SJCRH30 (cell line): ENCODE measurements around the gene WDCP. TPM values are rescaled to one million over a fixed set of nuclear protein-coding genes. Genes with fewer than 3 reads are reported as not detected.
"Not testable (repeated sequence)": the region's sequence is repeated elsewhere in the genome, so short reads cannot be mapped to it uniquely, and the experiment has no call there.

Experiments
- DNase-seq, 2 experiments: peaks; one replicate each; pipeline ENCODE4 v3.0.0-alpha.2; 2015 to 2020
- H3K27ac ChIP-seq: fragments of 250-450 bp; sonication (Bioruptor Pico); 2 replicates; pipeline ENCODE4 v1.5.1; 2020; ENCODE audit warnings: mild to moderate bottlenecking, moderate library complexity
- H3K27me3 ChIP-seq: fragments of 250-450 bp; sonication (Bioruptor Pico); 2 replicates; pipeline ENCODE4 v1.5.1; 2020; ENCODE audit warnings: mild to moderate bottlenecking, moderate library complexity
- H3K36me3 ChIP-seq: fragments of 250-450 bp; sonication (Bioruptor Pico); 2 replicates; pipeline ENCODE4 v1.5.1; 2020; ENCODE audit warnings: mild to moderate bottlenecking, moderate library complexity
- H3K4me1 ChIP-seq: fragments of 250-450 bp; sonication (Bioruptor Pico); 2 replicates; pipeline ENCODE4 v1.5.1; 2020; ENCODE audit warnings: mild to moderate bottlenecking, moderate library complexity
- H3K4me3 ChIP-seq: fragments of 250-450 bp; sonication (Bioruptor Pico); 2 replicates; pipeline ENCODE4 v1.5.1; 2020; ENCODE audit warnings: mild to moderate bottlenecking, moderate library complexity
- H3K9me3 ChIP-seq: fragments of 250-450 bp; sonication (Bioruptor Pico); replicated peaks from 2 replicates; pipeline ENCODE4 v1.5.1; 2020; ENCODE audit warnings: mild to moderate bottlenecking, moderate library complexity
- total RNA-seq: library from RNA; depleted of rRNA; stranded (reverse); fragments of >200 nt; shearing (Covaris generic); gene quantifications from 2 replicates; pipeline ENCODE4 v1.2.3, GENCODE V29; 2014

WDCP gene
- total RNA-seq, 1 experiment from 2014 or later = 45.5 TPM

DNA sequence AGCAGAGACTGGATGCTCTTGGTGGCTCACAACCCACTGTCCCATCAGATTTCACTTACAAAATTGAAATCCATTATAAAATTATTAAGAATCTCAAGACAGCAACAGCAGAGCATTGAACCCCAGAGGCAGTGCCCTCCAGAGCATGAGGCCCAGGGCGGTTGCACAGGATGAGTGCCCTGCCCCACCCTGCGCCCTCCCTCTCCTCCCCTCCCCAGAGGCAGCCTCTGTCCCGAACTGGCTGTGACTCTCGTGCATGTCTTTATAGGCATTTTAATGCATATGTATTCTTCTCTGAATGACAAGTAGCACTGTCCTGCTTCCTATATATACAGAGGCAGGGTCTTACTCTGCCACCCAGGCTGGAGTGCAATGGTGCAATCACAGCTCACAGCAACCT lies 26.9 kb downstream of the WDCP start:
- Histone ChIP-seq H3K36me3 (peaks cover 12% of the 10 kb centered on the region; the same call in 1 of the 2 replicates), H3K9me3 (no peaks in the 10 kb centered on the region), H3K4me1 (peaks cover 2% of the 10 kb centered on the region; the same call in 1 of the 2 replicates), H3K27ac (no peak overlapping the region), H3K27me3 (no peaks in the 10 kb centered on the region), H3K4me3 (no peak overlapping the region)
- DNase-seq = no peak

DNA sequence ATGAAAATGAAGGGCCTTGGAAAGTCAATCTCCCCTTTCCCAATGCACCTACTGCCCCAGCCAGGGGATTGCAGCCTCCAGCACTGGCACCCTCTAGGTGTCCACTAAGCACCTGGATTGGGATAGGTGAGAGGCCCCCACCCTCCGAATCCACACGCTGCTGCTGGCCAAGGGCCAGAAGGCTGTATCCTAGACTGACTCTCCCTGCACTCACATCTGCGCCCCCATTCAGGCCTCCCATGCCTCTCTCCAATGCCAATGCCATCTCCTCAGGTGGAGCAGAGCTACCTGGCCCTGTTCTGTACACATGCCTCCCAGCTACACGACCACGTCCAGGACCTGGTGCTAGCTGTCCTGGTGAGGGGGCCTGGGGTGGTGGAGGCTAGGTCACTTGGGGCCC lies 27.5 kb downstream of the WDCP start:
- Histone ChIP-seq H3K36me3 (peaks cover 12% of the 10 kb centered on the region; the same call in 1 of the 2 replicates), H3K4me1 (peaks cover 2% of the 10 kb centered on the region; the same call in 1 of the 2 replicates), H3K27ac (no peak overlapping the region), H3K27me3 (no peaks in the 10 kb centered on the region), H3K9me3 (no peaks in the 10 kb centered on the region), H3K4me3 (no peak overlapping the region)
- DNase-seq = no peak

DNA sequence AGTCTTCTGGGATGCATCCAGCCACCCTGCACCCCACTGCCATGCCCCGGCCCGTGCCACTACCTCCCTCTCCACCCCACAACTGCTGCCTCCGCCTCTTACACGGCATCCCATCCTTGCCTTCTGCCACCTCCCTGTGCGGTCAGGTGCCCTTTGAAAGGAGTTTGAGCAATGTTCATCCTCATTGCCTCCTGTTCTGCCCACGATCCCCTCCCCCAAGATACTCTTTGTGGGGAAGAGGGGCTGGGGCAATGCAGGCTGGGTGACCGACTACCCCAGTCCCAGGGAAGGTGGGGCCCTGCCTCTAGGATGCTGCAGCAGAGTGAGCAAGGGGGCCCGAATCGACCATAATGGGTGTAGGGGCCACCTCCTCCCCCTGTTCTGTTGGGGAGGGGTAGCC lies 28.9 kb downstream of the WDCP start:
- DNase-seq = no peak
- H3K4me3 ChIP-seq = no peak overlapping the region
- H3K36me3 ChIP-seq = peaks cover 10% of the 10 kb centered on the region; the same call in 1 of the 2 replicates
- H3K4me1 ChIP-seq = peaks cover 2% of the 10 kb centered on the region; the same call in 1 of the 2 replicates
- no peaks in the 10 kb centered on the region for H3K9me3 ChIP-seq
- no peak overlapping the region for H3K27ac ChIP-seq
- no peaks in the 10 kb centered on the region for H3K27me3 ChIP-seq

DNA sequence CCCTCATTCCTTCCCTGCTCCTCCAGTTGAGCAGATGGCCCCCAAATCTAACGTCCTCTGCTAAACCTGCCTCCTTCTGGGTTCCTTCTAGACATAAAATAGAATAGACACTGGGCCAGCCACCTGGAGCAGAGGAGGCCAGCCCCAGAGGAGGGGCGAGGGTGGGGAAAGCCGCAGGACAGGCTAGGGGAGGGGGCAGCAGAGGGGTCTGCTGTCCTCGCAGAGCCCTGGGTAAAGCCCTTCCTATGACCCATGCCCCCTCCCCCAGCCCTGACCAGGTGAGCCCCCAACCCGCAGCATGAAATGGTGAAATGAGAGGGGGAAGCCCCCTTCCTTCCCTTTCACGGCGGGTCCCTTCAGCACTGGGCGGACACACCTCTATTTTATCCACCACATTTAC lies 29.5 kb downstream of the WDCP start:
- Histone ChIP-seq H3K36me3 (peaks cover 5% of the 10 kb centered on the region; the same call in 1 of the 2 replicates), H3K27me3 (no peaks in the 10 kb centered on the region), H3K9me3 (no peaks in the 10 kb centered on the region), H3K4me3 (no peak overlapping the region), H3K4me1 (peaks cover 2% of the 10 kb centered on the region; the same call in 1 of the 2 replicates), H3K27ac (no peak overlapping the region)
- no peak for DNase-seq

DNA sequence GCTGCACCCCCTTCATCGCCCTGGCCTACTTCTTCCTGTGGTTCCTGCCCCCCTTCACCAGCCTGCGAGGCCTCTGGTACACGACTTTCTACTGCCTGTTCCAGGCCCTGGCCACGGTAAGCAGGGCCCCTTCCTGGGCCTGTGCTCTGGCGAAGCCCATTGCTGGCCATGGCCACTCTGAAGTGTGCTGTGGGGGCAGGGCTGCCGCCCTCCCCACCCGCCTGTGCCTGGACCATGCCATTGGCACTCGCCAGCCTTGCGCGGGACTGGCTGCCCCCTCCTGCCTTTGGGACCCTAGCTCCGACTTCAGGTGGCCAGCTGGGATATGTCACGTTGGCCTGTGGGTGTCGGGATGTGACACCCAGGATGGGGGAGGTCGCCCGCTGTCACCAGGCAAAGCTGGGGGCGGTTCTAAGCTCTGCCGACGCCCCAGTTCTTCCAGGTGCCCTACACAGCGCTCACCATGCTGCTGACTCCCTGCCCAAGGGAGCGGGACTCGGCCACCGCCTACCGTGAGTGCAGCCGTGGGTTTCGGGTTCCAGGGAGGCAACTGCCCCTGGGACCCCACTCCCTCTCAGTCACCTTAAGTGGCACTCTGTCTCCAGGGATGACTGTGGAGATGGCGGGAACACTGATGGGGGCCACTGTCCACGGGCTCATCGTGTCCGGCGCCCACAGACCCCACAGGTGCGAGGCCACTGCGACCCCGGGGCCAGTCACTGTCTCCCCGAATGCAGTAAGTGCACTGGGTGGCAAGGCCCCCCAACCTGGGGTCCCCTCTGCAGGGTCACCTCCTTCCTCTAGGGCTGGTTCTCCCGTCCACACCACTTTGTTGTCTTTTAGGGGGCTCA lies 30.1 kb downstream of the WDCP start:
- Histone ChIP-seq H3K27me3 (no peaks in the 10 kb centered on the region), H3K9me3 (no peaks in the 10 kb centered on the region), H3K36me3 (no peaks in the 10 kb centered on the region), H3K4me3 (no peak overlapping the region), H3K27ac (no peak overlapping the region), H3K4me1 (peaks cover 2% of the 10 kb centered on the region; the same call in 1 of the 2 replicates)
- no peak for DNase-seq

DNA sequence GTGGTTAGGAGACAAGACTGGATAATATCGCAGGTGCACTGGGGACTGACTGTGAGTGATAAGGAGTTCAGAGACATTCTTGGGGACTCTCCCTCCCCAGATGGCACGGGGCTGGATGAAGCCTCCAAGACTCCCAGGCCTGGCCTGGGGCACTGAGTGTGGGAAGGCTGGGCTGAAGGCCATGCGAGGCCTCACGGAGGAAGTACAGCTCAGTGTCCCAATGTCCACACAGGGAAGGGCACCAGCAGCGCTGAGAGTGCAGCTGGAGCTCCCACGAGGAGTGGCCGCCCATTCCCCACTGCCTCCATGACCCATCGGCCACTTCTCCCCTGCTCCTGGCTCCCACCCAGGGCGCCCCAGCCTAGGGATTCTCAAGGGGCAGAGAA lies 30.8 kb downstream of the WDCP start:
- Histone ChIP-seq H3K27ac (no peak overlapping the region), H3K27me3 (no peaks in the 10 kb centered on the region), H3K9me3 (no peaks in the 10 kb centered on the region), H3K36me3 (no peaks in the 10 kb centered on the region), H3K4me1 (peaks cover 2% of the 10 kb centered on the region; the same call in 1 of the 2 replicates), H3K4me3 (no peak overlapping the region)
- DNase-seq = no peak

DNA sequence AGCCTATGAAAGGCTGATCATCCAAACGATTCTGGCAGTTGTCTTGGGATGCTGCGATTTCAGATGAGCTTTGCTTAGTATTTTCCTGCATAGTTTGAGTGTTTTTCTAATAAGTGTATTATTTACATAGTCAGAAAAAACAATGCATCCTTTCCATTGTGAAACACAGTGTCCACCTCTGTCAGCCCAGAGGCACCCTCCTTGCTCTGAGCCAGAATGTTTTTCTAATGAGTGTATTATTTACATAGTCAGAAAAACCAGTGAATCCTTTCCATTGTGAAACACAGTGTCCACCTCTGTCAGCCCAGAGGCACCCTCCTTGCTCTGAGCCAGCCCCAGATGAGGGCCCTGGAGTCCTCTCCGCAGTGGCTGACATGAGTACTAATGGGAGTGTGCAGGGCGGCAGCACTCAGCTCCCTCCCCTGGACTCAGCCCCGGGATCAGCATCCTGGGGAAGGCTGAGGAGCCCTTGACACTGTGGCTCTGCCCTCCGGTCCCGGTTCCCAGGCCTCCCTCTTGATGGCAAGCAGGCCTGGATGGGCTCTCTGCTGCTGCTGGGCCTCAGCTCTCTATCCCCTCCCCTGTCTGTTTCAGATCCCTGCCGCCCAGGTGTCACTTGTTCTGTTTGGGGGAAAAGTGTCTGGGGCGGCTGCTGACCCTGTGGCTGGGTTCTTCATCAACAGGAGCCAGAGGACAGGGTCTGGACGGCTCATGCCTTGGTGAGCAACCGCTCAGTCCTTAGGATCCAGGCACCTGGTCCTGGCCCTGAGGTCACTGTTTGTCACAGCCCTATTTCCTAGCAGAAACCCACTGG lies 31.4 kb downstream of the WDCP start:
- no peak for DNase-seq
- Histone ChIP-seq H3K27me3 (no peaks in the 10 kb centered on the region), H3K9me3 (no peaks in the 10 kb centered on the region), H3K4me3 (no peak overlapping the region), H3K27ac (no peak overlapping the region), H3K36me3 (no peaks in the 10 kb centered on the region), H3K4me1 (peaks cover 2% of the 10 kb centered on the region; the same call in 1 of the 2 replicates)

DNA sequence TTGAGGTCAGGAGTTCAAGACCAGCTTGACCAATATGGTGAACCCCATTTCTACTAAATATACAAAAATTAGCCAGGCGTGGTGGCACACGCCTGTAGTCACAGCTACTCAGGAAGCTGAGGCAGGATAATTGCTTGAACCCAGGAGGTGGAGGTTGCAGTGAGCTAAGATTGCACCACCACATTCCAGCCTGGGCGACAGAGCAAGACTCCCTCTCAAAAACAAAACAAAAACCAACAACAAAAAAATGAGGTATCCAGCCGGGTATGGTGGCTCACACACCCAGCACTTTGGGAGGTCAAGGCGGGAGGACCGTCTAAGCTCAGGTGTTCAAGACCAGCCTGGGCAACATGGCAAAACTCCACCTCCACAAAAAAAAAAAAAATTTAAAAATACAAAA lies 32.3 kb downstream of the WDCP start:
- not testable (repeated sequence) for H3K4me3 ChIP-seq, H3K9me3 ChIP-seq, H3K4me1 ChIP-seq, H3K27ac ChIP-seq, H3K27me3 ChIP-seq, DNase-seq, H3K36me3 ChIP-seq

DNA sequence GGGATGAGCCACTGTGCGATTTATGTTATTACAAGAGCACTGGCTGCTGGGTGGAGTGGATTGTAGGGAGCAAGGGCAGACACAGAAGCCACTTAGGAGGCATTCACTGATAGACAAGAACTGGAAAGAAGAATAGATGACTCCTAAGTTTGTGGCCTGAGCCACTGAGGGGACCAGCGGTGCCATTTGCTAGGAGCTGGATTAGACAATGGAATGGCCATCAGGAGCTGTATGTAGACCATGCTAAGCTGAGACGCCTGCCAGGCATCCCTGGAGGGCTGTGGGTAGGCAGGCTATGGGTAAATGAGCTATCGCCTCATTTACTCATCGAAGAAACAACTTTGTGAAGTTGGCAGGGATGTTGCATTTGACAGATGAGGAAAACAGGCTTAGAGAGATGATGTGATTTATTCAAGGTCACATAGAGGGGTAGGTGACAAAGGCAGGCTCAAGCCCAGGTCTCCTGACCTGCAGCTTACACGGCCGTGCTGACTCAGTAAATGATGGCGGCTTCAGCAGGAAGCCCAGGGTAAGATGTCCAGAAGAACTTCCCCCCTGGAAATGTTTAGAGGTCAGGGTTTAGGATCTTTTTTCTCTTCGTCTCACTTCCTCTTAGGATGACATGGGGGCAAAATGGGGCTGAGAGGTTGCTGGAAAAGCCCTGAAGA lies 34.5 kb downstream of the WDCP start:
- Histone ChIP-seq H3K36me3 (no peaks in the 10 kb centered on the region), H3K4me3 (no peak overlapping the region), H3K27ac (no peak overlapping the region), H3K27me3 (no peaks in the 10 kb centered on the region), H3K9me3 (no peaks in the 10 kb centered on the region), H3K4me1 (peaks cover 2% of the 10 kb centered on the region; the same call in 1 of the 2 replicates)
- DNase-seq = no peak

DNA sequence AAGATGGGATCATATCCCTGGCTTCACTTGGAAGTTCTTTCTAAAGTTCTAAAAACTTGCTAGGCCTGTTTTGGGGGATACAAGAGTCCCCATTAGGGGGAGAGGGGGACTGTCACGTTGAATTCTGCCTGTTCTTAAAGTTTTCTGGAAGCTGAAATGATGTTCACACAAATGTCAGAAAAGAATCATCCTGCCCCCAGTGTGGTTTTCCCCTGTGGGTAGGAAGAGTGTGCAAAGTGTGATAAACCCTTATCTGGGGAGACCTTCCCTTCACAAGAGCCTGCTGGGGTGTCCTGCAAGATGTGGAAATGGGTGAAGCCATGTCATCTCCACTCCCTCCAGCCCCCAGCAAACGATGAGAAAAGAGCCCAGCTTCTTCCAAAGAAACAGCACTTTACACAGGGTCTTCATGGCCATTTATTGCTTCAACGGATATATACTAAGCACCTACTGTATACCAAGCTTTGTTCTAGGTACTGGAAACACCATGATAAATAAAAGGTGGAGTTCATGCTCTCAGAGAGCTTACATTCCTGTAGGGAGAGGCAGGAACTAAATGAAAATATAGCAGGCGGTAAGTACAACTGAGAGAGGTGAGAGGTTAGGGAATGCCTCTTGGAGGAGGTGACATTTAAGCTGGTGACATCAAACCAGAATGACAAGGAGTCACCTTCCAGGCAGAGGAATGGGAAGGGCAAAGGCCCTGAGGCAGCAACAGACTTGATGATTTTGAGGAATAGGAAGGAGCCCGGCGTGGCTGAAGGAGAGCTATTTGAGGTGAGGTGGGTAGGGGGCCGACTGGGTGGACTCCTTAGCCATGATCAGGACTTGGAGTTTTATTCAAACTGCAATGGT lies 35.7 kb downstream of the WDCP start:
- Histone ChIP-seq H3K4me1 (peaks cover 2% of the 10 kb centered on the region; the same call in 1 of the 2 replicates), H3K27me3 (no peaks in the 10 kb centered on the region), H3K27ac (no peak overlapping the region), H3K36me3 (no peaks in the 10 kb centered on the region), H3K9me3 (no peaks in the 10 kb centered on the region), H3K4me3 (no peak overlapping the region)
- DNase-seq = no peak

DNA sequence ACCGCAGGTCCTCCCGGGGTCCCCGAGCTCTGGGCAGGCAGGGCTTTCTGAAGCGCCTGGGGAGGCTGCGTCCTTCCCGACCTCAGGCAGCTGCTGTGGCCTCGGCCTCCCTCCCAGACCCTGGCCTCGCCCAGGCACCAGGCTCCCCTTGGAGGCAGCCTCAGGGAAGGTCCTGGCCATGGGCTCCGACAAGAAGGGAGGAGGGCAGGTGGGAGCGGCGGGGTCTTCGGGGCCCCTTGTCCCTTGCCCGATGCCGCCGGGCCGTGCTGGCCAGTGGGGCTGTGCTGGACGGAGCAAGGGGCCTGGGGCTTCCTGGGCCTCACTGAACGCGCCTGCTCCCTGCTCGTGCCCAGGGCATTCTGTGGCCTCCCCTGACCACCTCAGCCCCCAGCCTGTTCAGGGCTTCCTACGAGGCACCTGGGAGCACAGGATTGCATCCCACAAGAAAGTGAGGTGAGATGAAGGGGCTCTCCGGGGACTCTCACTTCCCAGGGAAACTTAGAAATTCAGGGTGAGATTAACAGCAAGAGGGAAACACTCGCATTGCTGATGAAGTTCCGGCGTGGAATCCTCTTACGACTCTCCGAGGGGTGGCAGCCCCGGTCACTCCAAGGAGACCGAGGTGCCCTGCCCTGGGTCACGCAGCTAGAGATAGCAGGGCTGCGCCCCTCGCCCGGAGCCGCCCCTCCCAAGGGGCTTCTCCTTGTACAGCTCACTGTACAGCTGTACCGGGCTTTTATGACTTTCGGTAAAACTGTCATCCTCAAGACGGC lies 36.5 kb downstream of the WDCP start:
- DNase-seq = no peak
- Histone ChIP-seq H3K9me3 (no peaks in the 10 kb centered on the region), H3K36me3 (no peaks in the 10 kb centered on the region), H3K4me3 (no peak overlapping the region), H3K27me3 (no peaks in the 10 kb centered on the region), H3K4me1 (peaks cover under 1% of the 10 kb centered on the region; the same call in 1 of the 2 replicates), H3K27ac (no peak overlapping the region)

DNA sequence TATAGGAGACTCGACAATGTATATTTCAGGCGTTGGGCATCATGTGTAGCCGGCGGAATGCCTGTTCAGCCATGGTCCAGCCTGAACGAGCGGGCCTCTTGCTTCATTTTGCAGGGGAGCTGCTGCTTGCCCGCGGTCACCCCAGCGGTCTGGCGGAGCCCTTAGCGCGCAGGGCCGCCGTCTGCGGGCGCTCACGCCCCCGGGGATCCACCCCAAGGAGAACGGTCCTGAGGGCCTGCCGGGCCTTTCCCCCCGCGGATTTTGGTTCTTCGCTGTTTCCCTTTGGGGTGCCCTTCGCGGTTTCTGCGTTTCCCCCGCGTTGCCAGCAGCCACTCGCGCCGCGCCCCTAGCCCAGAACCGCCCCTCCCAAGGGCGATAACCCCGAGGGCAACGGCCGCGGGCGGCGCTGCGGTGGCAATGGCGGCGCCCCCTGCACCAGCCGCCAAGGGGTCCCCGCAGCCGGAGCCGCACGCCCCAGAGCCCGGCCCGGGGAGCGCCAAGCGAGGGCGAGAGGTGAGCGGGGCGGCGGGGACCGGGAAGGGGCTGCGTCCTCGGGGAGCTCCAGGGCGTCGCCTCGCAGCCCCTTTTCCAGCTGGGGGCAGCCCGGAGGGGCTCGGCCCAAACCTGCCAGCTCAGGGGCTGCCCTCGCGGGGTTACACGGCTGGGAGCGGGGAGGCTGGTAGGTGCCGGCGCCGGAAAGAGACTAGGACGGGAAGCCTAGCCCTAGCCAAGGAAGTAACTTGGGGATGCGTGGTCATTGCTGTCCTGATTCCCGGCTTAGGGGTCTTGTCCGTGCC lies 37.3 kb downstream of the WDCP start, which contains the start of gene MFSD2B:
Gene MFSD2B (plus strand): TSS at position 406 of the 797 bp plus-strand sequence. CDS start 12 bp downstream, at position 418.
- no peak for DNase-seq
- no peak within 1 kb of the TSS for H3K27ac ChIP-seq
- no peak within 1 kb of the TSS for H3K4me3 ChIP-seq
- H3K27me3 ChIP-seq = no peaks in the 10 kb centered on the region
- no peaks in the 10 kb centered on the region for H3K36me3 ChIP-seq
- H3K4me1 ChIP-seq = no peaks in the 10 kb centered on the region
- H3K9me3 ChIP-seq = no peaks in the 10 kb centered on the region

DNA sequence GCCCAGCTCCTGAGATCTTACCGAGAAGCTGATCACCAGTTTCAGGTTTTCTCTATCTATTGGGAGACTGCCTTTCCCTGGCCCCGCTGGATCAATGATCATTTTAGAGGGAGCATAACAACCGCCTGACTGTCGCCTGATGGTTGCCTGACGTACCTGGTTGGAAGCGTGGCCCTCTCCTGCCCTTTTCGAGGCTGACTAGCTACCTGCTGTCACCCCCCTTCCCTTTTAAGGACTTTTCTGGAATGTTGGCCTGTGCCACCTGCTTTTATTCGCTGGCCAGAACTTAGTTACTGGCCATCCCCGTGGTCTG lies 37.9 kb downstream of the WDCP start:
- H3K27ac ChIP-seq = no peak overlapping the region
- H3K9me3 ChIP-seq = no peaks in the 10 kb centered on the region
- no peaks in the 10 kb centered on the region for H3K4me1 ChIP-seq
- H3K36me3 ChIP-seq = no peaks in the 10 kb centered on the region
- no peaks in the 10 kb centered on the region for H3K27me3 ChIP-seq
- no peak overlapping the region for H3K4me3 ChIP-seq
- no peak for DNase-seq
